Sigmoid colon (tissue), 4 donors: ENCODE measurements around the gene TSPAN5.

ENCODE experiments used
- EP300 ChIP-seq, 4 donors: sonication (generic); formaldehyde crosslinking; IDR thresholded peaks; one replicate each; pipeline ENCODE4 v1.6.1; 2017; ENCODE audit warnings: antibody characterized with exemption in 4 of 4
- POLR2A ChIP-seq, 2 donors: fragments of 450-650 bp; IDR thresholded peaks; one replicate each; pipeline ENCODE4 v1.6.1; 2016; ENCODE audit warnings: antibody characterized with exemption in 2 of 2, mild to moderate bottlenecking in 2 of 2, moderate library complexity in 2 of 2
- POLR2AphosphoS5 ChIP-seq, 4 donors: sonication (generic); formaldehyde crosslinking; IDR thresholded peaks; one replicate each; pipeline ENCODE4 v1.6.1; 2017; ENCODE audit warnings: antibody characterized with exemption in 4 of 4
- TF ChIP-seq, protein P1 (sequence below), 4 experiments: fragments of 450-650 bp in 3 of 4; fragments of 200-600 bp in 1 of 4; IDR thresholded peaks; one replicate each; pipeline ENCODE4 v1.5.1; 2016 to 2019; ENCODE audit warnings: antibody characterized with exemption in 4 of 4, mild to moderate bottlenecking in 3 of 4, moderate library complexity in 2 of 4

DNA sequence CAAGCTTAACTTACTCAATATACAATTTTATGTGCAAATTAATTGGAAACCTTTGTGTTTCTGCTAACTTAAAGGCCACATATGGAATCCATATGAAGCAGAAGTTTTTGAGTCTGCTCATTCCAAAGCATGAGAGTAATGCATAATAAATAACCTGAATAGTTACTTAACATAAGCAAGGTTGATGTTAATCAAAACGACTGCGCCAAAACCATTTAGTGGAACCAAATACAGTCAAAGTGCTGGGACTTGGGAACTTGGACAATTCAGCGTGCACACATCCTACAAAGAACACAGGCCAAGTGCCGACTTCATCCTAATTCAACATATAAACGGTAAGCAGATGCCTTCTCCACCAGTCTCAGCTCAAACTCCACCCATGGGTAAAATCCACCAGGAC lies 17.0 kb downstream of the TSPAN5 start:
- TF ChIP-seq, protein P1, sequence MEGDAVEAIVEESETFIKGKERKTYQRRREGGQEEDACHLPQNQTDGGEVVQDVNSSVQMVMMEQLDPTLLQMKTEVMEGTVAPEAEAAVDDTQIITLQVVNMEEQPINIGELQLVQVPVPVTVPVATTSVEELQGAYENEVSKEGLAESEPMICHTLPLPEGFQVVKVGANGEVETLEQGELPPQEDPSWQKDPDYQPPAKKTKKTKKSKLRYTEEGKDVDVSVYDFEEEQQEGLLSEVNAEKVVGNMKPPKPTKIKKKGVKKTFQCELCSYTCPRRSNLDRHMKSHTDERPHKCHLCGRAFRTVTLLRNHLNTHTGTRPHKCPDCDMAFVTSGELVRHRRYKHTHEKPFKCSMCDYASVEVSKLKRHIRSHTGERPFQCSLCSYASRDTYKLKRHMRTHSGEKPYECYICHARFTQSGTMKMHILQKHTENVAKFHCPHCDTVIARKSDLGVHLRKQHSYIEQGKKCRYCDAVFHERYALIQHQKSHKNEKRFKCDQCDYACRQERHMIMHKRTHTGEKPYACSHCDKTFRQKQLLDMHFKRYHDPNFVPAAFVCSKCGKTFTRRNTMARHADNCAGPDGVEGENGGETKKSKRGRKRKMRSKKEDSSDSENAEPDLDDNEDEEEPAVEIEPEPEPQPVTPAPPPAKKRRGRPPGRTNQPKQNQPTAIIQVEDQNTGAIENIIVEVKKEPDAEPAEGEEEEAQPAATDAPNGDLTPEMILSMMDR (IDR thresholded peaks at IDR 0.05): no peak
- no peak for TF ChIP-seq POLR2A (IDR thresholded peaks at IDR 0.05)
- TF ChIP-seq POLR2AphosphoS5 (IDR thresholded peaks at IDR 0.05): no peak
- no peak for TF ChIP-seq EP300 (IDR thresholded peaks at IDR 0.05)
